Activated T-cell treated with anti-CD3 and anti-CD28 coated beads, Interleukin-2, amount 50 U/mL, for 24 hours (primary cell): ENCODE results near the gene KRTAP16-1.
"Not testable (repeated sequence)": the region's sequence is repeated elsewhere in the genome, so short reads cannot be mapped to it uniquely, and the experiment has no call there.

Source experiments
- DNase-seq: peaks from one replicate; pipeline ENCODE4 v3.0.0-alpha.2; 2020
- H3K27ac Mint-ChIP-seq: 2 replicates; pipeline ENCODE4 v1.8.0; 2020; ENCODE audit warnings: mild to moderate bottlenecking, mixed read lengths
- H3K27me3 Mint-ChIP-seq: 2 replicates; pipeline ENCODE4 v1.8.0; 2020; ENCODE audit warnings: mixed read lengths
- H3K36me3 Mint-ChIP-seq: 2 replicates; pipeline ENCODE4 v1.8.0; 2020; ENCODE audit warnings: low read depth, mixed read lengths
- H3K4me1 Mint-ChIP-seq: 2 replicates; pipeline ENCODE4 v1.8.0; 2020; ENCODE audit warnings: low read depth, mixed read lengths
- H3K4me3 Mint-ChIP-seq: 2 replicates; pipeline ENCODE4 v1.8.0; 2020; ENCODE audit warnings: mild to moderate bottlenecking, moderate library complexity, mixed read lengths
- H3K9me3 Mint-ChIP-seq: 2 replicates; pipeline ENCODE4 v1.8.0; 2020; ENCODE audit warnings: mixed read lengths

KRTAP16-1 gene

DNA sequence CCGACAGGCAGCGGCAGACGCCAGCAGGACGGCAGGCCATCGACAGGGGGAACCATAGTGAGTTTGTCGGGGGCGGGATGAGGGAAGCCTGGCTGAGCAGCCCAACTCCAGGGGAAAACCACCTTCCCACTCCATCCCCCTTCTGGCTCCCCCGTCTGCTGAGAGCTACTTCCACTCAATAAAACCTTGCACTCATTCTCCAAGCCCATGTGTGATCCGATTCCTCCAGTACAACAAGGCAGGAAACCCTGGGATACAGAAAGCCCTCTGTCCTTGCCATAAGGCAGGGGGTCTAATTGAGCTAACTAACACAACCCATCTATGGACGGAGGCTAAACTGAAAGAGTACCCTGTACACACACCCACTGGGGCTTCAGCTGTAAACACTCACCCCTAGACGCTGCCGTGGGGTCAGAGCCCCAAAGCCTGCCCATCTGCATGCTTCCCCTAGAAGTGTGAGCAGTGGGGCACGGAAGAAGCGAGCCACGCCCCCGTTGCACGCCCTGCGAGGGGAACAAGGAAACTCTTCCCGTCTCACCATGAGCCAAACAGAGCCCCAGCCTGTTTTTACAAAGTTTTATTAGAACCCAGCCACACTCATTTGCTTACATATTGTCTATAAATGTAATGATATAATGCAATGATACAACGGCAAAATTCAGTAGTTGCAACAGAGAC lies 10.5 kb downstream of the KRTAP16-1 start:
- Mint-ChIP-seq H3K4me1 (peaks cover 9% of the 10 kb centered on the region), H3K9me3 (peaks cover 13% of the 10 kb centered on the region), H3K4me3 (no peak overlapping the region), H3K27me3 (no peaks in the 10 kb centered on the region), H3K36me3 (no peaks in the 10 kb centered on the region), H3K27ac (no peak overlapping the region)
- no peak for DNase-seq

DNA sequence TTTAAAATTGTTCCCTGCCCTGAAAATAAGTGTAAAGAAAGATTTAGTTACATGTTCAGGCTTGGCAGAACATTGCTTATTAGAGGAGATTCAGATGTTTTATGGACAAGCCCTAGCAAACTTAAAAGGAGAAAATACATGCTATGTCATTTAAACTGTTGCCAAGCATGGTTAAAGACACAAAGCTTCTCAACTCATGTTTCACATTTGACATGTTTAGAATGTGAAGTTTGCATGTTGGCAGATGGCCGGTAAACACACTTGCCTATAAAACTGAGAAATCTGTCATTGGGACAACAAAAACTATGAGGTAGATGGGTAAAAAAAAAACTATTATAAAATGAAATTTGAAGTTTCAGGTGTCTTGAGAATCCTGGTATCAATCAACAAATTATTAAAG lies 12.3 kb downstream of the KRTAP16-1 start:
- no peak for DNase-seq
- no peak overlapping the region for H3K4me3 Mint-ChIP-seq
- peaks cover 6% of the 10 kb centered on the region for H3K4me1 Mint-ChIP-seq
- H3K27ac Mint-ChIP-seq, result no peak overlapping the region
- no peaks in the 10 kb centered on the region for H3K36me3 Mint-ChIP-seq
- peaks cover 10% of the 10 kb centered on the region for H3K9me3 Mint-ChIP-seq
- no peaks in the 10 kb centered on the region for H3K27me3 Mint-ChIP-seq

DNA sequence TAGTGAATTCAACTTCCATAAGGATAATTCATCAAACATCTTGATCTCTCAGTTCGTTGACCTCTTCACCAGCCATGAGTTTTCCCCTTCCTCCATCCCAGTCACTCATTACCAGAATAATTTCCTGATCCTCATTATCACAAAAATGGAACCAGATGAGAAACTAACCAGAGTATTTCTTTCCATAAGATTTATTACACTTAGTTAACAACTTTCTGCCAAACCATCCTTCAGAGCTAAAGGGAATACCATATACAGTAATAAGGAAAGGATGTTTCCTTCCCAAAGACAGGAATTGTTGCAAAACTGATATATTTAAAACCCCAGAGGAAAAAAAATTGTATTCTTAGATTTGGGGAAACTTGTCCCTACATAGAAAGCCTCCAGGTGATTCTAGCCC lies 15.1 kb downstream of the KRTAP16-1 start:
- no peaks in the 10 kb centered on the region for H3K9me3 Mint-ChIP-seq
- no peak for DNase-seq
- H3K36me3 Mint-ChIP-seq, result no peaks in the 10 kb centered on the region
- no peaks in the 10 kb centered on the region for H3K4me1 Mint-ChIP-seq
- H3K4me3 Mint-ChIP-seq, result no peak overlapping the region
- H3K27me3 Mint-ChIP-seq, result no peaks in the 10 kb centered on the region
- H3K27ac Mint-ChIP-seq, result no peak overlapping the region

DNA sequence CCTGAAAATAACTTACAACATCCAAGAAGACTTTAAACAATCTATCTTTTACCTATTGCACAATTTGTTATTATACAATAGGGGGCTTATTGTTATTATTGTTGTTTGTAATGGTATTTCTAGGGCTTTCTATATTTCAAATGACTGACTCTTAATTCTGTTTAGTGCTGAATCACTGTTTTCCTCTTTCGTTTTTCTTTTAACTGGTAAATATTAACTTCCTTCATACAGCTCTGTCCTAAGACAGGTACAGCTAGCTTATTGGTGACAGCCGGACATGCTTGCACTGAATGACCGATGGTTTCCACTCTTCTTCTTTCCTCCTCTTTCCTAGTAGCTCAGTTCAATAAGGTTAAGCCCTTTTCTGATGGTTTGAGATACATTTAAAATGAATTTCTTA lies 22.1 kb downstream of the KRTAP16-1 start:
- Mint-ChIP-seq H3K27me3 (no peaks in the 10 kb centered on the region), H3K36me3 (no peaks in the 10 kb centered on the region), H3K27ac (no peak overlapping the region), H3K4me3 (no peak overlapping the region), H3K9me3 (no peaks in the 10 kb centered on the region), H3K4me1 (peaks cover 15% of the 10 kb centered on the region)
- DNase-seq, result no peak

DNA sequence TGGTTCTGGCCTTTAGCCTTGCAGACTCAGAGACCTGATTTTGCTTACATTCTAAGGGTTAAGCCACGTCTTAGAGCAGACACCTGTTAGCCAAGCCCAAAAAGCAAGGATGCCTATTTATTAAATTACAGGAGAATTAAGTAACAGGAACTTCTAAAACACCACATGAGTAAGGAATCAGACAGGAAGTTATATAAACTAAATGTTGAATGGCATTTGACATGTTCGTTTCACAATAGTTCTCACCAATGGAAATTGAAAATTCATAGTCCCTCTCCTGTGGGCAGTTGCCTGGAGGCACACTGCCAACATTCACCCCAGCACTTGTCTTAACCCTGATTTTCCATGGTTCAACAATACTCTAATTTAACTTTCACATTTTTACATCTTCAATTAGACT lies 24.6 kb downstream of the KRTAP16-1 start:
- DNase-seq, result no peak
- H3K4me1 Mint-ChIP-seq, result peaks cover 15% of the 10 kb centered on the region
- no peaks in the 10 kb centered on the region for H3K9me3 Mint-ChIP-seq
- H3K27ac Mint-ChIP-seq, result no peak overlapping the region
- no peaks in the 10 kb centered on the region for H3K27me3 Mint-ChIP-seq
- H3K4me3 Mint-ChIP-seq, result no peak overlapping the region
- no peaks in the 10 kb centered on the region for H3K36me3 Mint-ChIP-seq

DNA sequence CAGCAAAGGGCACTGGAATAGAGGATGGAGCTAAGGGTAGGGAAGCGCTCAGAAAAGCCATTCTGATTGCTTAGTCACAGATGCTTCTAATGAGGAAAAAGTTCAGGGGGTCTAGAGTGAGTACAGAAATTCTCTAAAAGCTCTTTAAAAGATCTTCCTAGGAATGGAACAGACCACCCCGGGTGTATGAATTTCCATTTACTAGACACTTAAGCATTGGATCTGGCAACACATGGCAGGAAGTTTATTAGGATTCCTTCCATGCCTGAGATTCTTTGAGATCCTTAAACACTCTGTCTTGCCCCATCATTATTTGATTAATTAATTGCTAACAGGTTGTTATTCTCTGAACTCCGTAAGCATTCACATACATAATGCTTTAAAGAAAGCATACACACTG lies 25.1 kb downstream of the KRTAP16-1 start:
- no peaks in the 10 kb centered on the region for H3K27me3 Mint-ChIP-seq
- H3K27ac Mint-ChIP-seq, result no peak overlapping the region
- peaks cover 15% of the 10 kb centered on the region for H3K4me1 Mint-ChIP-seq
- H3K4me3 Mint-ChIP-seq, result no peak overlapping the region
- DNase-seq, result no peak
- H3K9me3 Mint-ChIP-seq, result no peaks in the 10 kb centered on the region
- no peaks in the 10 kb centered on the region for H3K36me3 Mint-ChIP-seq

DNA sequence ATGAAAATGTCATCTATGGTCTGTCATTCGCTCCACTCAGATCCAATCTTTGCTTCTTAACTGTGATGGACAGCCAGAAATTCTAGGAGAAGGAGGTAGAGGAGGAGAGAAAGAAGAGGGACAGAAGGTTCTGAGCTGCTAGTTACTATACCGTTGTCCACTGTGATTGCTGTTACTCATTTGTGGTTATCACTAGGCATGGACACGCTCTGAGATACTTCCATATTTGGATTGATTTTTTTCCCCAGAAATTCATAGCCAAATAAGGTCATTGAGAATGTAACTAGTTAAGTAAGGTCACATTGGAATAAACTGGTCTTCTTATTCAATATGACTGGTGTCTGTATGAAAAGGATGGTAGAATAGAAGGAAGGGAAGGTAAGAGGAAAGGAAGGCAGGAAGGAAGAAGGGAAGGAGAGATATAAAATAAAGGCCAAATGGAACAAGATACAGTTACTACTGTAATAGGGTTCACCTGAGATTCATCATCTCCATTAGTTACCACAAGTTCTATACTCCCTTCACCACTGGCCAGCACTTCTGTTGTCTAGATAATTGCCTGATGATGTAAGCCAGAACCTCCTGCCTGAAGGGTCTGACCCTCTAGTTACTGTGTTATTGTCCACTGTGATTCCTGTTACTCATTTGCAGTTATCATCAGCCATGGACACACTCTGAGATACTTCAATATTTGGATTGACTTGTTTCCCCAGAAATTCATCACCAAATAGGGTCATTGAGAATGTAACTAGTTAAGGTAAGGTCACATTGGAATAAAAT lies 30.7 kb downstream of the KRTAP16-1 start:
- Mint-ChIP-seq H3K27me3 (peaks cover 21% of the 10 kb centered on the region), H3K27ac (no peak overlapping the region), H3K4me1 (no peaks in the 10 kb centered on the region), H3K36me3 (no peaks in the 10 kb centered on the region), H3K4me3 (no peak overlapping the region), H3K9me3 (no peaks in the 10 kb centered on the region)
- DNase-seq, result no peak

DNA sequence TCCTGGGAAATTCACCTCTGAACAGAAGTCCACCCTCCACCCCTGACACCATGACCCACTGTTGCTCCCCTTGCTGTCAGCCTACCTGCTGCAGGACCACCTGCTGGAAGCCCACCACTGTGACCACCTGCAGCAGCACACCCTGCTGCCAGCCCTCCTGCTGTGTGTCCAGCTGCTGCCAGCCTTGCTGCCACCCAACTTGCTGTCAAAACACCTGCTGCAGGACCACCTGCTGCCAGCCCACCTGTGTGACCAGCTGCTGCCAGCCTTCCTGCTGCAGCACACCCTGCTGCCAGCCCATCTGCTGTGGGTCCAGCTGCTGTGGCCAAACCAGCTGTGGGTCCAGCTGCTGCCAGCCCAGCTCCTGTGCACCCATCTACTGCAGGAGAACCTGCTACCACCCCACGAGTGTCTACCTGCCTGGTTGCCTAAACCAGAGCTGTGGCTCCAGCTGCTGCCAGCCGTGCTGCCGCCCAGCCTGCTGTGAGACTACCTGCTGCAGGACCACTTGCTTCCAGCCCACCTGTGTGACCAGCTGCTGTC lies 33.4 kb downstream of the KRTAP16-1 start, which contains the start of gene KRTAP9-7:
TSS of gene KRTAP9-7 (plus strand) at position 51 of the 543 bp plus-strand sequence. CDS start at position 51, 0 bp downstream.
- H3K4me1 Mint-ChIP-seq, DNase-seq, H3K27ac Mint-ChIP-seq, H3K36me3 Mint-ChIP-seq, H3K4me3 Mint-ChIP-seq, H3K9me3 Mint-ChIP-seq: not testable (repeated sequence)
- peaks cover 28% of the 10 kb centered on the region for H3K27me3 Mint-ChIP-seq

DNA sequence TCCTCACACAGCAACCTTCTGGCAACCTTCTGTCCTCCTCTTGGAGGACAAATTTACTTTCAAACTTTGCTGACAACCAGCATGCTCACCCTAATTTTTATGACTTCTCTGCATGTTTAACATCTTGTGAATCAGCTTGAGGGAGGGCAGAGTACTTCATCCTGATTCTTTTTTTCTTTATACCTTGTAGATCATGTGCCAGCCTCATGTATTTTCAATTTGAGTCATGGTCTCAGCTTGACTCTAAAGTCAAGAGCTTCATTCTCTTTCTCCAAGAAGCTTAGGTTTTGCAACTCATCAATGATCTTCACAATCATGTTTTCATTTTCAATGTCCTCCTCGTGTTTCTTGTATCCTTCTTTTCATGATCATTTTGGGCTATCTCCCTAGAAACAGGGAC lies 37.3 kb downstream of the KRTAP16-1 start:
- H3K27me3 Mint-ChIP-seq, result peaks cover 41% of the 10 kb centered on the region
- H3K9me3 Mint-ChIP-seq, result no peaks in the 10 kb centered on the region
- no peak overlapping the region for H3K4me3 Mint-ChIP-seq
- H3K4me1 Mint-ChIP-seq, result peaks cover 12% of the 10 kb centered on the region
- no peak for DNase-seq
- no peak overlapping the region for H3K27ac Mint-ChIP-seq
- no peaks in the 10 kb centered on the region for H3K36me3 Mint-ChIP-seq

DNA sequence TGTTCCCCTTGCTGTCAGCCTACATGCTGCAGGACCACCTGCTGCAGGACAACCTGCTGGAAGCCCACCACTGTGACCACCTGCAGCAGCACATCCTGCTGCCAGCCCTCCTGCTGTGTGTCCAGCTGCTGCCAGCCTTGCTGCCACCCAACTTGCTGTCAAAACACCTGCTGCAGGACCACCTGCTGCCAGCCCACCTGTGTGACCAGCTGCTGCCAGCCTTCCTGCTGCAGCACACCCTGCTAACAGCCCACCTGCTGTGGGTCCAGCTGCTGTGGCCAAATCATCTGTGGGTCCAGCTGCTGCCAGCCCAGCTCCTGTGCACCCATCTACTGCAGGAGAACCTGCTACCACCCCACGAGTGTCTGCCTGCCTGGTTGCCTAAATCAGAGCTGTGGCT lies 37.8 kb downstream of the KRTAP16-1 start:
- Mint-ChIP-seq H3K27me3 (peaks cover 42% of the 10 kb centered on the region), H3K4me1 (peaks cover 12% of the 10 kb centered on the region)
- H3K9me3 Mint-ChIP-seq, DNase-seq, H3K36me3 Mint-ChIP-seq, H3K27ac Mint-ChIP-seq, H3K4me3 Mint-ChIP-seq: not testable (repeated sequence)

DNA sequence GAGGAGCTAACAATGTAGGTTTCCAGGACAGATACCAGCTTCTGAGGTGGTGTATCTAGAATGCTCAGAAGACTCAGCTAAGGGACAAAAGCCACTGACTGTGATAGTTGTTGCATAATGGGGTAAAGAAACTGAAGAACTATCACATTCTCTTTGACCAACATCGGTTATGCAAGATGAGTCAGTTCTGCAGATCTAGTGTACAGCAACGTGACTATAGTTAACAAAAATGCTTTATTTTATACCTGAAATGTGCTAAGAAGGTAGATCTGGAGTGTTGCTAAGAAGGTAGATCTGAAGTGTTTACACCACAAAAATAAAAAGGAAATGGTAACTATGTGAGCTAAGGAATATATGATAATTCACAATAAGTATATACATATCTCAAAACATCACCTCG lies 41.4 kb downstream of the KRTAP16-1 start:
- no peak overlapping the region for H3K4me3 Mint-ChIP-seq
- DNase-seq, result no peak
- peaks cover 12% of the 10 kb centered on the region for H3K4me1 Mint-ChIP-seq
- no peak overlapping the region for H3K27ac Mint-ChIP-seq
- no peaks in the 10 kb centered on the region for H3K9me3 Mint-ChIP-seq
- H3K27me3 Mint-ChIP-seq, result peaks cover 40% of the 10 kb centered on the region
- no peaks in the 10 kb centered on the region for H3K36me3 Mint-ChIP-seq

DNA sequence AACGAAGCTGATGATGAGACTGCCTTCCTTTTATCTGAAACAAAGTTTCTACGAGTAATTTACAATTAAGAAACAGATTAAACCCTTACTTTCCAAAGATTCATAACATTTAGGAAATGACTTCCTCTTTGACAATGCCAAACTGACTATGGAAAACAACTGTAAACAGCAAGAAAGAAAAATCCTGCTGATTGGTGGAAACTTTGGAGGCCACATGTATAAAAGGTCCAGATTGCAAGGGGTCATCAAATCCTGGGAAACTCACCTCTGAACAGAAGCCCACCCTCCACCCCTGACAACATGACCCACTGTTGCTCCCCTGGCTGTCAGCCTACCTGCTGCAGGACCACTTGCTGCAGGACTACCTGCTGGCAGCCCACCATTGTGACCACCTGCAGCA lies 44.0 kb downstream of the KRTAP16-1 start, which contains the start of gene KRTAP9-6:
TSS of gene KRTAP9-6 (plus strand) at position 301 of the 400 bp plus-strand sequence. CDS start at position 301, 0 bp downstream.
- no peak within 1 kb of the TSS for H3K27ac Mint-ChIP-seq

DNA sequence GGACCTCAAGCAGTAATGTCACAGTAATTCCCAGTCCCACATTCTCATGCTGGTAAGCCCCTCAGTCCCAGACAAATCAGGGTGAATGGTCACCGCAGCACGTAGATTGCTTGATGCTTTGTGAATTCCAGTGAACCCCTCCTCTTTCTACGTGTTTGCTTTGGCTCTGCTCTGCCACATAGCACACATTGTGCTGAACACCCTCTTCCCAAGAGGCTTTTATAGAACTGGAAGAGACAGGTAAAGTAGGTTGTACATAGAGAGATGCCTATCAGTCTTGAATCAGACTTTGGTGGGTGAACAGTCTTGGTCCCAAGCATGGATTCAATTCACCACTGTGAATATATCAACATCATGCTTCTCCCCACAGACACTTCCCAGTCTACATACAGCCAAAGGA lies 44.5 kb downstream of the KRTAP16-1 start:
- Mint-ChIP-seq H3K27ac (no peak overlapping the region), H3K4me3 (no peak overlapping the region), H3K36me3 (no peaks in the 10 kb centered on the region), H3K27me3 (peaks cover 50% of the 10 kb centered on the region), H3K9me3 (no peaks in the 10 kb centered on the region), H3K4me1 (no peaks in the 10 kb centered on the region)
- no peak for DNase-seq

More for the DNA sequence above, 44.0 kb downstream of the KRTAP16-1 start, which contains the start of gene KRTAP9-6:
- no peaks in the 10 kb centered on the region for H3K4me1 Mint-ChIP-seq
- peaks cover 47% of the 10 kb centered on the region for H3K27me3 Mint-ChIP-seq
- H3K4me3 Mint-ChIP-seq, result no peak within 1 kb of the TSS
- no peak for DNase-seq
- H3K9me3 Mint-ChIP-seq, result no peaks in the 10 kb centered on the region
- H3K36me3 Mint-ChIP-seq, result no peaks in the 10 kb centered on the region

DNA sequence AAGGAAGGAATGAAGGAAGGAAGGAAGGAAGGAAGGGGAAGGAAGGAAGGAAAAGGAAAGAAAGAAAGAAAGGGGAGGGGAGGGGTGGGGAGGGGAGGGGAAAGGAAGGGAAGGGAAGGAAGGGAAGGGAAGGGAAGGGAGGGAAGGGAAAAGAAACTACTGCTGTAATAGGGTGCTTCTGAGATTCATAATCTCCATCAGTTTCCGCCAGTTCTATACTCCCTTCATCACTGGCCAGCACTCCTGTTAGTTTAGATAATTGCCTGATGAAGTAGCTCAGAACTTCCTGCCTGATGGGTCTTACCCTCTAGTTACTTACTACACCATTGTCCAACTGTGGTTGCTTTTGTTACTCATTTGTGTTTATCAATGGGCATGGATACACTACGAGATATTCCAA lies 45.9 kb downstream of the KRTAP16-1 start:
- Mint-ChIP-seq H3K36me3 (no peaks in the 10 kb centered on the region), H3K4me3 (no peak overlapping the region)

DNA sequence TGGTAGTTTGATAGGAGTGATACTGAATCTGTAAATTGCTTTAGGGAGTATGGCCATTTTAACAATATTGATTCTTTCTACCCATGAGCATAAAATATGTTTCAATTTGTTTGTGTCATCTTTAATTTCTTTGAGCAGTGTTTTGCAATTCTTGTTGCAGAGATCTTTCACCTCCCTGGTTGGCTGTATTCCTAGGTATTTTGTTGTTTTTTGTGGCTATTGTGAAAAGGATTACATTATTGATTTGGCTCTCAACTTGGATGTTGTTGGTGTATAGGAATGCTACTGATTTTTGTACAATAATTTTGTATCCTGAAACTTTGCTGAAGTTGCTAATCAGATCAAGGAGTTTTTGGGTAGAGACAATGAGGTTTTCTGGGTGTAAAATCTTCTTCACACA lies 50.7 kb downstream of the KRTAP16-1 start:
- Mint-ChIP-seq H3K9me3 (no peaks in the 10 kb centered on the region), H3K4me3 (no peak overlapping the region), H3K27ac (no peak overlapping the region), H3K4me1 (no peaks in the 10 kb centered on the region), H3K36me3 (no peaks in the 10 kb centered on the region), H3K27me3 (peaks cover 40% of the 10 kb centered on the region)
- no peak for DNase-seq

More for the DNA sequence above, 45.9 kb downstream of the KRTAP16-1 start:
- H3K27ac Mint-ChIP-seq, result no peak overlapping the region
- no peaks in the 10 kb centered on the region for H3K4me1 Mint-ChIP-seq
- H3K9me3 Mint-ChIP-seq, result no peaks in the 10 kb centered on the region
- no peak for DNase-seq
- H3K27me3 Mint-ChIP-seq, result peaks cover 56% of the 10 kb centered on the region
